ENCODE results near the gene SCEL. TPM values are rescaled to one million over a fixed set of nuclear protein-coding genes. Genes with fewer than 3 reads are reported as not detected.

The SCEL gene
- total RNA-seq, 2 experiments from 2014 or later = not detected

GRCh38 chr13:77513719-77514335, 21.7 kb upstream of the SCEL start:
- H3K4me3 ChIP-seq (ENCODE audit: low read depth, low read length, poor library complexity, severe bottlenecking) = no peak overlapping the region
- POLR2A ChIA-PET = interaction anchor here (0.6 to 1.1 kb wide), 4 partner anchors 9 to 628 kb away, joined by 3 to 6 read pairs (median 4); no protein-coding TSS in a partner anchor

GRCh38 chr13:77514336-77514726, 21.2 kb upstream of the SCEL start:
- no peaks in the 10 kb centered on the region for H4K20me1 ChIP-seq (ENCODE audit: insufficient read depth, low read length)
- no peak overlapping the region for H2AFZ ChIP-seq (ENCODE audit: low read length)
- no peaks in the 10 kb centered on the region for H3K36me3 ChIP-seq (ENCODE audit: insufficient read depth, low read length)
- CTCF ChIA-PET (ENCODE audit: unreplicated experiment) = no interaction called here
- peak overlapping the region; percentile 5; the same call in 1 of the 2 replicates for H3K4me2 ChIP-seq (ENCODE audit: low read length)
- H3K4me3 ChIP-seq (ENCODE audit: low read depth, low read length, poor library complexity, severe bottlenecking) = no peak overlapping the region
- no peaks in the 10 kb centered on the region for H3K79me2 ChIP-seq (ENCODE audit: insufficient read depth, low read depth, low read length)
- POLR2A ChIA-PET = interaction anchor here (0.6 to 1.1 kb wide), 5 partner anchors 9 to 629 kb away, joined by 3 to 6 read pairs (median 4); no protein-coding TSS in a partner anchor
- no peaks in the 10 kb centered on the region for H3K9me3 ChIP-seq (ENCODE audit: low read length)
- TF ChIP-seq CTCF (conservative IDR thresholded peaks at IDR 0.05; ENCODE audit: low read length) (no peak), EZH2phosphoT487 (IDR thresholded peaks at IDR 0.05; ENCODE audit: borderline replicate concordance, low read depth, low read length) (no peak)
- intact Hi-C loops (cut with micrococcal nuclease; ENCODE audit: unreplicated experiment) = no loop called here
- H3K27ac ChIP-seq (ENCODE audit: low read depth, low read length, poor library complexity, severe bottlenecking) = no peak overlapping the region
- DNase-seq (ENCODE audit: low spot score) = no peak
- no peaks in the 10 kb centered on the region for H3K4me1 ChIP-seq (ENCODE audit: insufficient read depth, low read length, poor library complexity, severe bottlenecking)
- no peaks in the 10 kb centered on the region for H3K9me2 ChIP-seq (ENCODE audit: insufficient read depth, low read length)
- no TSS peak for BruUV-seq (replicated peaks)

More at GRCh38 chr13:77513719-77514335, 21.7 kb upstream of the SCEL start:
- DNase-seq (ENCODE audit: low spot score) = peak; percentile 17
- Histone ChIP-seq H3K9me2 (ENCODE audit: insufficient read depth, low read length) (no peaks in the 10 kb centered on the region), H2AFZ (ENCODE audit: low read length) (no peak overlapping the region), H3K4me2 (ENCODE audit: low read length) (peak overlapping the region; percentile 5; the same call in 1 of the 2 replicates), H3K9me3 (ENCODE audit: low read length) (no peaks in the 10 kb centered on the region), H3K79me2 (ENCODE audit: insufficient read depth, low read depth, low read length) (no peaks in the 10 kb centered on the region), H4K20me1 (ENCODE audit: insufficient read depth, low read length) (no peaks in the 10 kb centered on the region), H3K27ac (ENCODE audit: low read depth, low read length, poor library complexity, severe bottlenecking) (no peak overlapping the region), H3K4me1 (ENCODE audit: insufficient read depth, low read length, poor library complexity, severe bottlenecking) (no peaks in the 10 kb centered on the region), H3K36me3 (ENCODE audit: insufficient read depth, low read length) (no peaks in the 10 kb centered on the region)
- BruUV-seq (replicated peaks) = no TSS peak
- CTCF ChIA-PET (ENCODE audit: unreplicated experiment) = no interaction called here
- intact Hi-C loops (cut with micrococcal nuclease; ENCODE audit: unreplicated experiment) = no loop called here
- TF ChIP-seq CTCF (conservative IDR thresholded peaks at IDR 0.05; ENCODE audit: low read length) (no peak), EZH2phosphoT487 (IDR thresholded peaks at IDR 0.05; ENCODE audit: borderline replicate concordance, low read depth, low read length) (no peak)

DNA sequence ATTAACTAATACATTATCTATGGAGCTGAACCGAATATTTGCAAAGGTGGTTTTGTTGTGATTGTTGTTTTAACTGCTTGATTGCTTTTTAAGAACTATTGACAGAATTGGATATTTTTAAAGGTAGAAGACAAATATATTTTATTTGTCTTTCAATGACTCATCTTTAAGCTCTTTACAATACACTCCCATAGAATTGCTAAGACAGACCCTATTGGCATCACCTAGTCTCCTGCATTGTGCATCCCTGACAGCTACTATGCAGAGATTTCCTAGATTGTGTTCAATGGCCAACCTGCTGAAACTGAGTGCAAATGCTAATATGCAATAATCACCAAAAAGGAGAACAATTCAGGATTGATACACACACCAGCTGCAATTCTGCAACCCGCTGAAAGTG, 19.7 kb upstream of the SCEL start:
- no peaks in the 10 kb centered on the region for H3K4me1 ChIP-seq (ENCODE audit: insufficient read depth, low read length, poor library complexity, severe bottlenecking)
- ChIA-PET POLR2A (interaction anchor here (0.7 to 2.4 kb wide), 4 partner anchors 9 to 326 kb away, joined by 3 to 5 read pairs (median 3); no protein-coding TSS in a partner anchor), CTCF (ENCODE audit: unreplicated experiment) (no interaction called here)
- H3K9me3 ChIP-seq (ENCODE audit: low read length) = no peaks in the 10 kb centered on the region
- H3K36me3 ChIP-seq (ENCODE audit: insufficient read depth, low read length) = no peaks in the 10 kb centered on the region
- no peak overlapping the region for H3K27ac ChIP-seq (ENCODE audit: low read depth, low read length, poor library complexity, severe bottlenecking)
- no peak overlapping the region for H3K4me2 ChIP-seq (ENCODE audit: low read length)
- no peaks in the 10 kb centered on the region for H3K9me2 ChIP-seq (ENCODE audit: insufficient read depth, low read length)
- no TSS peak for BruUV-seq (replicated peaks)
- no peak for DNase-seq (ENCODE audit: low spot score)
- intact Hi-C loops (cut with micrococcal nuclease; ENCODE audit: unreplicated experiment) = no loop called here
- H4K20me1 ChIP-seq (ENCODE audit: insufficient read depth, low read length) = no peaks in the 10 kb centered on the region
- TF ChIP-seq EZH2phosphoT487 (IDR thresholded peaks at IDR 0.05; ENCODE audit: borderline replicate concordance, low read depth, low read length) (no peak), CTCF (conservative IDR thresholded peaks at IDR 0.05; ENCODE audit: low read length) (no peak)
- H3K4me3 ChIP-seq (ENCODE audit: low read depth, low read length, poor library complexity, severe bottlenecking) = no peak overlapping the region
- no peaks in the 10 kb centered on the region for H3K79me2 ChIP-seq (ENCODE audit: insufficient read depth, low read depth, low read length)
- no peak overlapping the region for H2AFZ ChIP-seq (ENCODE audit: low read length)
